Ovary (tissue), 9 donors: ENCODE measurements around the gene MYH15. TPM values are rescaled to one million over a fixed set of nuclear protein-coding genes. Genes with fewer than 3 reads are reported as not detected.

Experiments
- DNase-seq, 5 donors: peaks; one replicate each; pipeline ENCODE4 v3.0.0-alpha.2; 2019 to 2020
- H3K27ac ChIP-seq, 2 donors: fragments of 200-600 bp; one replicate each; pipeline versions ENCODE4 v1.5.1 to v1.8.0; 2019 to 2022
- H3K27me3 ChIP-seq: fragments of 200-600 bp; one replicate; pipeline ENCODE4 v1.8.0; 2022
- H3K36me3 ChIP-seq: fragments of 200-600 bp; sonication (generic); one replicate; pipeline ENCODE4 v1.5.1; 2019
- H3K4me1 ChIP-seq: one replicate; pipeline ENCODE4 v1.8.1; 2013; ENCODE audit warnings: mild to moderate bottlenecking, moderate library complexity; ENCODE audit not compliant: insufficient read depth
- H3K4me3 ChIP-seq: fragments of 200-600 bp; sonication (generic); one replicate; pipeline ENCODE4 v1.5.1; 2017
- H3K9me3 ChIP-seq, 2 donors: fragments of 200-600 bp in 1 of 2; sonication (generic) in 1 of 2; one replicate each; pipeline versions ENCODE4 v1.5.1 to v1.8.1; 2013 to 2019; ENCODE audit warnings: mild to moderate bottlenecking in 1 of 2, moderate library complexity in 1 of 2
- CTCF ChIP-seq, 3 donors: fragments of 450-650 bp in 2 of 3; fragments of 200-600 bp in 1 of 3; IDR thresholded peaks; one replicate each; pipeline versions ENCODE4 v1.5.1 to v1.8.0; 2016 to 2022; ENCODE audit warnings: antibody characterized with exemption in 3 of 3, mild to moderate bottlenecking in 1 of 3
- EP300 ChIP-seq: sonication (generic); formaldehyde crosslinking; IDR thresholded peaks from one replicate; pipeline ENCODE4 v1.6.1; 2017; ENCODE audit warnings: antibody characterized with exemption
- POLR2A ChIP-seq: fragments of 450-650 bp; IDR thresholded peaks from one replicate; pipeline ENCODE4 v1.6.1; 2017; ENCODE audit warnings: antibody characterized with exemption, mild to moderate bottlenecking, moderate library complexity
- WGBS, 3 donors: extraction: QIAGEN DNeasy Blood & Tissue Kit in 1 of 3; methylation state at CpG; one replicate each; pipeline versions ENCODE4 v1.1.5 to v1.1.7; 2013 to 2017; 5-methylcytosine and 5-hydroxymethylcytosine counted together
- intact Hi-C, 4 donors: fragments of 100-400 bp; cut with DNase I; formaldehyde crosslinking; loops; one replicate each; pipeline versions ENCODE4 v1.11.0 to v1.15.1; 2022 to 2023
- polyA plus RNA-seq, 2 donors: library from polyadenylated mRNA; stranded (reverse); fragments of 200-250 nt in 1 of 2; fragments of 350-450 nt in 1 of 2; fragmentation: Illumina TruSeq in 1 of 2; extraction: RNeasy Lipid Tissue Mini Kit (QIAGEN cat#74804) in 1 of 2; gene quantifications; one replicate each; pipeline ENCODE4 v1.2.3, GENCODE V29; 2013 to 2014
- total RNA-seq, 7 donors: library from RNA; depleted of rRNA in 2 of 7; stranded (reverse); fragments of >200 nt in 2 of 7; fragmentation: NEBNext Ultra II Directional in 3 of 7; extraction: Animal tissue kit (Norgen Biotek cat#: 25700) in 3 of 7; gene quantifications; one replicate each; pipeline versions ENCODE4 v1.1.0 to v1.2.4, GENCODE V29; 2016 to 2023
- donor health status: DM: no; HTN: no; CAD: no; lungs with moderate emphysema.
- donor health status: DM: no; HTN: no; CAD: no.
- donor health status: Bipolar disorder and iron deficiency.
- donor health status: DM: yes; HTN: yes; CAD: no.
- donor health status: DM: no; HTN: no; CAD: no.
- donor health status: DM: yes; HTN: yes; CAD: no.

MYH15 gene
- total and polyA plus RNA-seq, 9 donors, result 0.05 to 0.57 (median 0.11) TPM; not detected in 3

DNA sequence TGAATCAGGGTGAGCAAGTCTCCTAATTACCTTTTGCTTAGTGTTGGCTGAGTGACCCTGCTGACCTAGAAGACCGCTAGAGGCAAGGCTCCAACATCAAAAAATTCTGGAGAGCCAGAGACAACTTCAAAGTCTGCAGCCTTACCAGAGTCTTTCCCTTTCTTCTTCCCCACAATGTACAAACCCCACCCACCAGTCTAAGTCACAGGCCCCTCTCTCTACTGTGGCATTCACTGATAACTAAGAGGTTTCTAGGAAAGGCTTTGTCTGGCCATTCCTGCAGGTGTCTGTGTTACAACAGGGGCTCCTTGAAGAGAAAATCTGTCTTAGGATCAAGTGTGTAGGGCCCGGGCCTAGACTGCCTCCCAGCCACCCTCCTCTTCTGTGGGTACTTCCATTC is 525 bp downstream of the MYH15 start:
- Histone ChIP-seq H3K36me3 (no peaks in the 10 kb centered on the region), H3K27me3 (no peaks in the 10 kb centered on the region), H3K4me3 (no peak overlapping the region), H3K27ac (no peak overlapping the region), H3K4me1 (no peaks in the 10 kb centered on the region), H3K9me3 (no peaks in the 10 kb centered on the region)
- DNase-seq, result no peak
- intact Hi-C loops, result no loop called here
- no peak for TF ChIP-seq CTCF (IDR thresholded peaks at IDR 0.05)
- TF ChIP-seq EP300, result no peak
- no peak for TF ChIP-seq POLR2A
- WGBS, 3 donors, result 80 to 88% (median 88%) methylated on average over 2 of the region's 2 CpGs

GRCh38 chr3:108509263-108509662 is 1.1 kb downstream of the MYH15 start:
- TF ChIP-seq CTCF (IDR thresholded peaks at IDR 0.05) (no peak), EP300 (no peak), POLR2A (no peak)
- H3K36me3 ChIP-seq, result no peaks in the 10 kb centered on the region

DNA sequence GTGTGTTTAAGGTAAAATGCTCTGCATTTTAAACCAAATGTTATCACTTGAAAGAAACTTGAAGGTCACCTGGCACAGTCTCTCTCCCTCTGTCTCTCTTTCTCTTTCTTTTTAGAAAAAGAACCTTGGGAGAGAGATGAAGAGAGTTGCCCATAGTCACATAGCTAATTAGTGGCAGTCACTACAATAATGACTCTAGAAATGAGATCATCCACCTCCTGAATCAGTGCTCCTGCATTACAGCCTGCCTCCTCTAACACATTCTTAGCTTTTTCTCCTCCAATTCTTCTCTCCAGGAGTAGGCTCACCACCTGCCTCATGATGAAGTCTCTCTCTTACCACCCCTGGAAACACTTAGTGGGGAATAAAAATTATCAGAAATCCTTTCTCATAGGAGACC is 2.5 kb downstream of the MYH15 start:
- Histone ChIP-seq H3K27me3 (no peaks in the 10 kb centered on the region), H3K36me3 (no peaks in the 10 kb centered on the region), H3K4me1 (no peaks in the 10 kb centered on the region), H3K27ac (no peak overlapping the region), H3K4me3 (no peak overlapping the region), H3K9me3 (no peaks in the 10 kb centered on the region)
- no peak for DNase-seq
- TF ChIP-seq EP300, result no peak
- TF ChIP-seq POLR2A, result no peak
- TF ChIP-seq CTCF (IDR thresholded peaks at IDR 0.05), result no peak
- intact Hi-C loops, result no loop called here

More at GRCh38 chr3:108509263-108509662, 1.1 kb downstream of the MYH15 start:
- H3K4me1 ChIP-seq, result no peaks in the 10 kb centered on the region
- no peak overlapping the region for H3K4me3 ChIP-seq
- H3K9me3 ChIP-seq, result no peaks in the 10 kb centered on the region
- 77 to 84% (median 80%) methylated on average over 3 of the region's 3 CpGs for WGBS, 3 donors
- intact Hi-C loops, result no loop called here
- H3K27ac ChIP-seq, result no peak overlapping the region
- no peak for DNase-seq
- H3K27me3 ChIP-seq, result no peaks in the 10 kb centered on the region

GRCh38 chr3:108505811-108506210 is 4.6 kb downstream of the MYH15 start:
- intact Hi-C loops, result no loop called here

More at GRCh38 chr3:108505811-108506210, 4.6 kb downstream of the MYH15 start:
- DNase-seq, result no peak
- H3K36me3 ChIP-seq, result no peaks in the 10 kb centered on the region
- H3K9me3 ChIP-seq, result no peaks in the 10 kb centered on the region
- WGBS, 3 donors, result 90 to 96% (median 94%) methylated on average over 1 of the region's 1 CpG
- H3K4me3 ChIP-seq, result no peak overlapping the region
- H3K27me3 ChIP-seq, result no peaks in the 10 kb centered on the region
- H3K27ac ChIP-seq, result no peak overlapping the region
- TF ChIP-seq POLR2A, result no peak
- no peak for TF ChIP-seq CTCF (IDR thresholded peaks at IDR 0.05)
- TF ChIP-seq EP300, result no peak
- no peaks in the 10 kb centered on the region for H3K4me1 ChIP-seq
